Kidney capillary endothelial cell (primary cell): Measurements from ENCODE around the gene NBPF14.
"Not testable (repeated sequence)": the region's sequence is repeated elsewhere in the genome, so short reads cannot be mapped to it uniquely, and the experiment has no call there.

Experiments
- DNase-seq: peaks from one replicate; pipeline ENCODE4 v3.0.0-alpha.2; 2018; ENCODE audit warnings: low spot score

The NBPF14 gene

GRCh38 chr1:148595911-148596310 is at the start of gene NBPF14:
NBPF14 (minus strand) TSS chr1:148596011; CDS start chr1:148595717, 294 bp downstream.
- DNase-seq = not testable (repeated sequence)

GRCh38 chr1:148625451-148625850 is 29.6 kb upstream of the NBPF14 start:
- not testable (repeated sequence) for DNase-seq

GRCh38 chr1:148618216-148618615 is 22.4 kb upstream of the NBPF14 start:
- DNase-seq = not testable (repeated sequence)

GRCh38 chr1:148605266-148605665 is 9.5 kb upstream of the NBPF14 start:
- DNase-seq = not testable (repeated sequence)

GRCh38 chr1:148595360-148595759 is 451 bp downstream of the NBPF14 start:
- not testable (repeated sequence) for DNase-seq

GRCh38 chr1:148591098-148591497 is 4.7 kb downstream of the NBPF14 start:
- DNase-seq = not testable (repeated sequence)

- not testable (repeated sequence) for DNase-seq
Measured at GRCh38 chr1:148532158-148532557, 63.7 kb downstream of the NBPF14 start.

- peak; percentile 9 for DNase-seq
Measured at GRCh38 chr1:148529101-148529567, 66.7 kb downstream of the NBPF14 start.

GRCh38 chr1:148528591-148528990 is 67.2 kb downstream of the NBPF14 start:
- not testable (repeated sequence) for DNase-seq

- not testable (repeated sequence) for DNase-seq
Measured at GRCh38 chr1:148526587-148526986, 69.2 kb downstream of the NBPF14 start.

- DNase-seq = not testable (repeated sequence)
Measured at GRCh38 chr1:148523205-148524144, 72.3 kb downstream of the NBPF14 start.

GRCh38 chr1:148522561-148523204 is 73.1 kb downstream of the NBPF14 start:
- DNase-seq = peak; percentile 87

GRCh38 chr1:148522072-148522471 is 73.7 kb downstream of the NBPF14 start:
- peak; percentile 44 for DNase-seq

GRCh38 chr1:148514310-148514709 is 81.5 kb downstream of the NBPF14 start:
- not testable (repeated sequence) for DNase-seq

- DNase-seq = peak; percentile 30
Measured at GRCh38 chr1:148512571-148513184, 83.1 kb downstream of the NBPF14 start.

- DNase-seq = not testable (repeated sequence)
Measured at GRCh38 chr1:148493933-148494332, 101.9 kb downstream of the NBPF14 start.

GRCh38 chr1:148483029-148483428 is 112.8 kb downstream of the NBPF14 start, which contains the start of gene PPIAL4G:
PPIAL4G (minus strand) TSS chr1:148483302; CDS start chr1:148483252, 50 bp downstream.
- not testable (repeated sequence) for DNase-seq
